Activated CD8-positive, alpha-beta memory T cell treated with anti-CD3 and anti-CD28 coated beads, Interleukin-2, amount 10 ng/mL, durations not matched to agents 7 days and 5 days (primary cell): Measurements from ENCODE around the gene PLAGL2. TPM values are rescaled to one million over a fixed set of nuclear protein-coding genes. Genes with fewer than 3 reads are reported as not detected.

ENCODE experiments used
- ATAC-seq: fragments of 150-1000 bp; cut with Tn5 transposase; one replicate; pipeline ENCODE4 v1.10.0; 2021; ENCODE audit warnings: moderate library complexity
- CTCF ChIA-PET: fragments of 350-600 bp; sonication (Branson Sonifier 250); formaldehyde crosslinking; loops from one replicate; lab custom pipeline; 2021; ENCODE audit warnings: antibody characterized with exemption; lab: Charles Lee
- DNase-seq: peaks from one replicate; pipeline ENCODE4 v3.0.0-alpha.2; 2020
- H3K27ac Mint-ChIP-seq: one replicate; pipeline ENCODE4 v1.8.0; 2021; ENCODE audit warnings: mild to moderate bottlenecking, mixed read lengths
- H3K27me3 Mint-ChIP-seq: one replicate; pipeline ENCODE4 v1.8.0; 2021; ENCODE audit warnings: mixed read lengths
- H3K36me3 Mint-ChIP-seq: one replicate; pipeline ENCODE4 v1.8.0; 2021; ENCODE audit warnings: mild to moderate bottlenecking, mixed read lengths
- H3K4me1 Mint-ChIP-seq: one replicate; pipeline ENCODE4 v1.8.0; 2021; ENCODE audit warnings: mixed read lengths
- H3K4me3 Mint-ChIP-seq: one replicate; pipeline ENCODE4 v1.8.0; 2021; ENCODE audit warnings: mild to moderate bottlenecking, moderate library complexity, mixed read lengths
- H3K9me3 Mint-ChIP-seq: one replicate; pipeline ENCODE4 v1.8.0; 2022; ENCODE audit warnings: low read depth, mixed read lengths
- total RNA-seq, 2 experiments: library from RNA; stranded (reverse); gene quantifications; one replicate each; pipeline ENCODE4 v1.2.3, GENCODE V29; 2021

The PLAGL2 gene
- total RNA-seq, 2 experiments from 2014 or later = 26.3 to 41.4 TPM

DNA sequence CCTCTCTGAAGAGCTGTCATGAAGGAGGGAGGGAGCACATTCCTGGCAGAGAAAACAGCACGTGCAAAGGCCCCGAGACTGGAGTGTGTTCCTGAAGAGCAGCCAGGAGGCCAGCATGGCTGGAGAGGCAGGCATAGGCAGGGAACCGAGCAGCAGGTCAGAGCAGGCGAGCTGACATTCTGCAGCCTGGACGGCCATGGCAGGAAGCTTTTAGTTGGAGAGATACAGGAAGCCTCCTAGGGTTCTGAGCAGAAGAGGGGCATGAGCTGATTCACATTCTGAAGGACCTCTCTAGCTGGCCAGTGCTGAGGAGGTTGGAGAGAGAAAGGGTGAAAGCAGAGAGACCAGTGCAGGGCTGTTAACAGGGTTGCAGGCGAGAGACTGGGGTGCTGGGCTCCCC, 29.9 kb upstream of the PLAGL2 start:
- Mint-ChIP-seq H3K4me3 (no peak overlapping the region), H3K27ac (no peak overlapping the region), H3K9me3 (no peaks in the 10 kb centered on the region), H3K27me3 (no peaks in the 10 kb centered on the region), H3K4me1 (peaks cover 15% of the 10 kb centered on the region), H3K36me3 (peaks cover 25% of the 10 kb centered on the region)
- CTCF ChIA-PET = no interaction called here
- DNase-seq = no peak
- ATAC-seq = no peak

GRCh38 chr20:32236819-32237218, 29.3 kb upstream of the PLAGL2 start:
- H3K4me3 Mint-ChIP-seq = no peak overlapping the region
- peaks cover 29% of the 10 kb centered on the region for H3K36me3 Mint-ChIP-seq
- H3K4me1 Mint-ChIP-seq = peaks cover 21% of the 10 kb centered on the region
- no peaks in the 10 kb centered on the region for H3K27me3 Mint-ChIP-seq
- CTCF ChIA-PET = no interaction called here
- H3K9me3 Mint-ChIP-seq = no peaks in the 10 kb centered on the region
- no peak overlapping the region for H3K27ac Mint-ChIP-seq
- DNase-seq (no peak), ATAC-seq (no peak)

DNA sequence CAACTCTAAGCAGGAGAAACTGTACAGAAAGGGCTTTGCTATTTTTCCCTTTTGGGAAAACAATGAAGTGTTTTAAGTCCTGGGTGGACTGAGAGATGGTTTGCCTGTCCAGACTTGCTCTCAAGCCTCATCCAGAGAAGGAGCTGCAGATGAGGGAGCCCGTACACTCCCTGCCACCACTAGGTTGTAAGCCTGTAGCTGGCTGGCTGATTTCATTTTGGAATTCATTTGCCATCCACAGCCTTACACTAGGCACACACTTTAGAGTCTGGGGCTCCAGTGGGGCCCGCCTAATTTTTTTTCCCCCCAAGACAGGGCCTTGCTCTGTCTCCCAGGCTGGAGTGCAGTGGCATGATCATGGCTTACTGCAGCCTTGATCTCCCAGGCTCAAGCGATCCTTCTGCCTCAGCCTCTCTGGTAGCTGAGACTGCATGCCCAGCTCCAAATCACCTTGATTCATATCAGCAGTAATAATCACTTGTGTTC, 28.5 kb upstream of the PLAGL2 start:
- CTCF ChIA-PET = interaction anchor here (0.9 to 1.3 kb wide), 2 partner anchors 9 to 13 kb away, joined by 3 read pairs; no protein-coding TSS in a partner anchor
- no peaks in the 10 kb centered on the region for H3K27me3 Mint-ChIP-seq
- H3K9me3 Mint-ChIP-seq = no peaks in the 10 kb centered on the region
- DNase-seq = no peak
- H3K4me1 Mint-ChIP-seq = peaks cover 27% of the 10 kb centered on the region
- ATAC-seq = no peak
- H3K27ac Mint-ChIP-seq = no peak overlapping the region
- peaks cover 36% of the 10 kb centered on the region for H3K36me3 Mint-ChIP-seq
- H3K4me3 Mint-ChIP-seq = no peak overlapping the region

DNA sequence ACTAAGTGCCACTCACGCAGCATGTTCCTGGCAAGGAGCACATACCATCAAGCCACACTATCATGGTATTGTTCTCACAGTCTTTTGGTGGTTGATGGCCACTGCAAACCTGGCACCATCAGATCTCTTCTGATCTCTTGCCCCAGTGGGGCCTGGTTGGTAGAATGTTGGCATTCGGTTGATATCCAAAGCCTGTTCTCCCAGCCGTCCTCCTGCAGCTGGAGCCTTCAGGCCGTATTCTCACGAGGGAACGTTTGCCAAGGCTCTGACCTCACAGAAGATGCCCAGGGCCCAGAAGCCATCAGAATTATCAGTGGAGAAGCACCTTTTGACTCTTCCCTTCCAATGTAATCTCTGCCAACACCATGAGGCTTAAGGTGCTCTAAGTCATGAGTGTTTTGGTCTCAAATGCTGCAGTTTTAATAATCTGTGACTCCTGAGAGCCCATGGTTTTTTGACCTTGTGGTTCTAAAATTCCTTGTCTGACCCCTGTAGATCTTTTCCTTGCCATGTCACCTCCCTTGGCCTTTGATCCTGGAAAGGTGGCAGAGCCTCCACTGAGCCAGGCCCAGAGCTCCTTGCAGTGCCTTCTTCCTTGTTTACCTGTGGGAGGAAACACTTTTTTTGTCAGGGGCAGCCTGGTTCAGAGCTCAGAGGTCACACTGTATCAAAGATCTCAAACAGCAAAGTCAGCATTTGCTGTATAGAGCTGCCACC, 27.9 kb upstream of the PLAGL2 start:
- Mint-ChIP-seq H3K9me3 (no peaks in the 10 kb centered on the region), H3K4me3 (no peak overlapping the region), H3K36me3 (peaks cover 37% of the 10 kb centered on the region), H3K27ac (no peak overlapping the region), H3K4me1 (peaks cover 27% of the 10 kb centered on the region), H3K27me3 (no peaks in the 10 kb centered on the region)
- DNase-seq = no peak
- no peak for ATAC-seq
- CTCF ChIA-PET = interaction anchor here (0.9 to 1.3 kb wide), 2 partner anchors 10 to 12 kb away, joined by 3 read pairs; no protein-coding TSS in a partner anchor

DNA sequence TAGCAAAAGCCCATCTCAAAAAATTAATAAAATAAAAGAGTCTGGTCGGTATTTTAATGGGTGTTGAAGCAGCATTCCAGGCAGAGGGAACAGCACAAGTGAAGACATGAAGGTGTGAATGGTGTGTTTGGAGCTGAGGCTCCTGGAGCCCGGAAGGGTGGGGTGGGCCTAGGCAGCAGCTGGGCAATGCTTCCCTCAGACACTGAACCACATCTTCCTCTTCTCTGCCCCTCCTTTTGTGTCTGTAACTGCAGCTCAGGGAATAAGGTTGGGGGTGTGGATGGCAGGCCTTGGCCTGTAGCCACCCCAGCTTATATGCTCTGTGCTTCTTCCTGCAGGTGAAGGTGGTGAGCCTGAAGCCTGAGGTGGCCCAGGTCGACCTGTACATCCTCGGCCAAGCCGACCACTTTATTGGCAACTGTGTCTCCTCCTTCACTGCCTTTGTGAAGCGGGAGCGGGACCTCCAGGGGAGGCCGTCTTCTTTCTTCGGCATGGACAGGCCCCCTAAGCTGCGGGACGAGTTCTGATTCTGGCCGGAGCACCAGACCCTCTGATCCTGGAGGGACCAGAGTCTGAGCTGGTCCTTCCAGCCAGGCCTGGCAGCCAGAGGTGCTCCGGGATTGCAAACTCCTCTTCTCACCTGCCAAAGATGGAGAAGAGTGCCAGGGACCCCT, 26.7 kb upstream of the PLAGL2 start:
- Mint-ChIP-seq H3K4me3 (no peak overlapping the region), H3K4me1 (peaks cover 22% of the 10 kb centered on the region), H3K9me3 (no peaks in the 10 kb centered on the region), H3K36me3 (peaks cover 39% of the 10 kb centered on the region), H3K27me3 (no peaks in the 10 kb centered on the region), H3K27ac (no peak overlapping the region)
- DNase-seq (no peak), ATAC-seq (no peak)
- CTCF ChIA-PET = no interaction called here

- CTCF ChIA-PET = interaction anchor here (1.2 kb wide), 1 partner anchor 16 kb away, joined by 3 read pairs; no protein-coding TSS in a partner anchor
- Mint-ChIP-seq H3K4me3 (no peak overlapping the region), H3K27me3 (no peaks in the 10 kb centered on the region), H3K36me3 (peaks cover 43% of the 10 kb centered on the region), H3K4me1 (peaks cover 22% of the 10 kb centered on the region), H3K27ac (peak overlapping the region; percentile 90), H3K9me3 (no peaks in the 10 kb centered on the region)
- ATAC-seq (no peak), DNase-seq (no peak)
These were observed 25.7 kb upstream of the PLAGL2 start for GRCh38 chr20:32233286-32233685.

DNA sequence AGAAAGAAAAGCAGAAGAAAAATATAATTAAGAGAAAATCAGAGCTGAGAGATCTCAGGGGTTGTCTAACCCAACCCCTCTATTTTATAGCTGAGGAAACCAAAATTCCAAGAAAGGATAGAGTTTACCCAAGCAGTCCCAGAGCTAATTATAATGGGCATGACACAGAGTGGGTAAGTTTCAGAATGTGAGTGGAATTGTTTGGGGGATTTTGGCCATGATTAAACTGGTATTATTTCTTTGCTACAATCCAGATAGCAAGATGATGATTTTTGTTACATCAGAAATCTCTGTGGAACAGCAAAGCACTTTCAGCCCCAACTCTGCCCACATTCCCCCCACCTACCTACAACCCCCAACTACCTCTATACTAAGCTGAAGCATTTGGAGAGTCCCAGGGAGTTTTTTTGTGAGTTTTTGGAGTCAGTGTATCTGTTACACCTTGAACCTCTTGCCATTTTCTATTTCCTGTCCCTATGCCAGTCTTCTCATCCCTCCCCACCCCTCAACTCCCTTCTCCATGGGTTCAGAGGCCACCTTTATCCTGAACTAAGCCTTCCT, 24.9 kb upstream of the PLAGL2 start:
- H3K4me1 Mint-ChIP-seq = peaks cover 22% of the 10 kb centered on the region
- peaks cover 44% of the 10 kb centered on the region for H3K36me3 Mint-ChIP-seq
- H3K27ac Mint-ChIP-seq = peak overlapping the region; percentile 90
- CTCF ChIA-PET = interaction anchor here (0.9 to 1.7 kb wide), 6 partner anchors 9 to 53 kb away, joined by 3 to 5 read pairs (median 3); no protein-coding TSS in a partner anchor
- H3K4me3 Mint-ChIP-seq = no peak overlapping the region
- ATAC-seq (no peak), DNase-seq (no peak)
- no peaks in the 10 kb centered on the region for H3K9me3 Mint-ChIP-seq
- no peaks in the 10 kb centered on the region for H3K27me3 Mint-ChIP-seq

DNA sequence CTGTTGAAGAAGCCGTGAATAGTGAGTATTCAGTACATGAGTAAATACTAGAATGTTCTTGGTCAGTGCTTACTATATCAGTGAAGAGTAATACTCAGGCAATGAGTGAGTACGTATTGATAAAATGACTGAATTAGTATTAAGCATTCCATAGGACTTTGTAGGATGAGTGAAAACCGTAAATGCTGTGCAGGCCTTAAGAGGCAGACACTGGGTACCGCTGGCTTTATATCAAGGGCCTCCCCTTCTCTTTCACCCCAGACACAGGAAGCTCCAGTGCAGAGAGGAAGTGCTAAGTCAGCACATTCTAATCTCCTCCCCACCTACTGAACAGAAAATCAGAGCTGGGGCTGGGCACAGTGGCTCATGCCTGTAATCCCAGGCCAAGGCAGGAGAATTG, 24.3 kb upstream of the PLAGL2 start:
- no peaks in the 10 kb centered on the region for H3K9me3 Mint-ChIP-seq
- no peaks in the 10 kb centered on the region for H3K27me3 Mint-ChIP-seq
- peaks cover 22% of the 10 kb centered on the region for H3K4me1 Mint-ChIP-seq
- no peak overlapping the region for H3K4me3 Mint-ChIP-seq
- DNase-seq (peak; percentile 67), ATAC-seq (peak; percentile 92)
- peak overlapping the region; percentile 90 for H3K27ac Mint-ChIP-seq
- peaks cover 41% of the 10 kb centered on the region for H3K36me3 Mint-ChIP-seq
- CTCF ChIA-PET = interaction anchor here (0.9 to 1.7 kb wide), 6 partner anchors 9 to 54 kb away, joined by 3 to 5 read pairs (median 3); no protein-coding TSS in a partner anchor

GRCh38 chr20:32231245-32231644, 23.7 kb upstream of the PLAGL2 start:
- H3K4me3 Mint-ChIP-seq = no peak overlapping the region
- H3K27me3 Mint-ChIP-seq = no peaks in the 10 kb centered on the region
- no peaks in the 10 kb centered on the region for H3K9me3 Mint-ChIP-seq
- CTCF ChIA-PET = interaction anchor here (1.7 kb wide), 1 partner anchor 11 kb away, joined by 5 read pairs; no protein-coding TSS in a partner anchor
- peaks cover 22% of the 10 kb centered on the region for H3K4me1 Mint-ChIP-seq
- peaks cover 42% of the 10 kb centered on the region for H3K36me3 Mint-ChIP-seq
- DNase-seq (no peak), ATAC-seq (no peak)
- H3K27ac Mint-ChIP-seq = peak overlapping the region; percentile 90

DNA sequence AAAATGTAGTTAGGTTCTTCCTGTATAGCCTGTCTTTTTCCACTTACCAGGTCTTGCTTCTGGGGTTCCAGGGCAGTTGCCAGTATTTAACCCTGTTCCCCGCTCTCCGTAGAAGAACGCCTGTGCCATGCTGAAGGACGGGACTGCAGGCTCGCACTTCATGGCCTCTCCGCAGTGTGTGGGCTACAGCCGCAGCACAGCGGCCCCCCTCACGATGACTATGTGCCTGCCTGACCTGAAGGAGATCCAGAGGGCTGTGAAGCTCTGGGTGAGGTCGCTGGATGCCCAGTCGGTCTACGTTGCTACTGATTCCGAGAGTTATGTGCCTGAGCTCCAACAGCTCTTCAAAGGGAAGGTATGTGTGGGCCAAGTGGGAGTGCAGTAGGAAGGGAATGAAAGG, 23.2 kb upstream of the PLAGL2 start:
- CTCF ChIA-PET = interaction anchor here (1.7 kb wide), 1 partner anchor 11 kb away, joined by 5 read pairs; no protein-coding TSS in a partner anchor
- DNase-seq (no peak), ATAC-seq (no peak)
- H3K4me3 Mint-ChIP-seq = no peak overlapping the region
- no peaks in the 10 kb centered on the region for H3K9me3 Mint-ChIP-seq
- peaks cover 41% of the 10 kb centered on the region for H3K36me3 Mint-ChIP-seq
- peaks cover 22% of the 10 kb centered on the region for H3K4me1 Mint-ChIP-seq
- H3K27ac Mint-ChIP-seq = peak overlapping the region; percentile 2
- no peaks in the 10 kb centered on the region for H3K27me3 Mint-ChIP-seq

GRCh38 chr20:32229251-32229747, 21.8 kb upstream of the PLAGL2 start:
- Mint-ChIP-seq H3K9me3 (no peaks in the 10 kb centered on the region), H3K4me3 (no peak overlapping the region), H3K27ac (no peak overlapping the region), H3K27me3 (no peaks in the 10 kb centered on the region), H3K36me3 (peaks cover 39% of the 10 kb centered on the region), H3K4me1 (peaks cover 22% of the 10 kb centered on the region)
- ATAC-seq = no peak
- CTCF ChIA-PET = no interaction called here
- DNase-seq = no peak

GRCh38 chr20:32227744-32228688, 20.5 kb upstream of the PLAGL2 start:
- DNase-seq = no peak
- Mint-ChIP-seq H3K4me1 (peaks cover 19% of the 10 kb centered on the region), H3K27me3 (no peaks in the 10 kb centered on the region), H3K4me3 (no peak overlapping the region), H3K9me3 (no peaks in the 10 kb centered on the region), H3K36me3 (peaks cover 31% of the 10 kb centered on the region), H3K27ac (no peak overlapping the region)
- CTCF ChIA-PET = no interaction called here
- no peak for ATAC-seq
